ENCODE results near the gene CAMK1D.

GRCh38 chr10:12455766-12456165 lies 106.4 kb downstream of the CAMK1D start:
- TF ChIP-seq CTCF (IDR thresholded peaks at IDR 0.05; ENCODE audit: low read length) (no peak), EZH2 (optimal IDR thresholded peaks at IDR 0.05; ENCODE audit: low read depth, low read length) (no peak), EZH2phosphoT487 (IDR thresholded peaks at IDR 0.05; ENCODE audit: low read length) (no peak)
